WTC11 (cell line): ENCODE results near the gene C19orf67. TPM values are rescaled to one million over a fixed set of nuclear protein-coding genes. Genes with fewer than 3 reads are reported as not detected.

Source experiments
- ATAC-seq: fragments of 200-7000 bp; cut with Tn5 transposase; 2 replicates; pipeline ENCODE4 v1.10.0; 2021; ENCODE audit warnings: mild to moderate bottlenecking, moderate library complexity
- CTCF ChIA-PET: fragments of 300-600 bp; sonication (Branson Sonifier 250); formaldehyde crosslinking; loops from one replicate; lab custom pipeline; 2021; ENCODE audit warnings: antibody characterized with exemption; lab: Charles Lee
- POLR2A ChIA-PET: fragments of 350-600 bp; sonication (Branson Sonifier 250); formaldehyde crosslinking; loops from one replicate; lab custom pipeline; 2021; ENCODE audit warnings: antibody characterized with exemption; lab: Charles Lee
- DNase-seq: peaks from one replicate; pipeline ENCODE4 v3.0.0; 2021; ENCODE audit warnings: low spot score
- H3K27ac Mint-ChIP-seq: 2 replicates; pipeline ENCODE4 v1.8.0; 2021; ENCODE audit warnings: mixed read lengths
- H3K27me3 Mint-ChIP-seq: 2 replicates; pipeline ENCODE4 v1.8.0; 2021; ENCODE audit warnings: low read depth, mild to moderate bottlenecking, moderate library complexity, mixed read lengths
- H3K36me3 Mint-ChIP-seq: 2 replicates; pipeline ENCODE4 v1.8.0; 2021; ENCODE audit warnings: mixed read lengths
- H3K4me1 Mint-ChIP-seq: 2 replicates; pipeline ENCODE4 v1.8.0; 2022; ENCODE audit warnings: mixed read lengths
- H3K4me3 Mint-ChIP-seq: 2 replicates; pipeline ENCODE4 v1.8.0; 2021; ENCODE audit warnings: mild to moderate bottlenecking, moderate library complexity, mixed read lengths
- H3K9me3 Mint-ChIP-seq: 2 replicates; pipeline ENCODE4 v1.8.0; 2021; ENCODE audit warnings: mixed read lengths
- CREB1 ChIP-seq: sonication (generic); formaldehyde crosslinking; IDR thresholded peaks from 2 replicates; pipeline ENCODE4 v1.8.0; 2023; ENCODE audit warnings: mild to moderate bottlenecking, missing genetic modification reagents
- ELF4 ChIP-seq: sonication (generic); formaldehyde crosslinking; IDR thresholded peaks from 2 replicates; pipeline ENCODE4 v1.8.1; 2022; ENCODE audit warnings: low read depth, mild to moderate bottlenecking, moderate library complexity, missing genetic modification reagents
- EMX1 ChIP-seq: fragments of 250-450 bp; sonication (Bioruptor Pico); IDR thresholded peaks from 2 replicates; pipeline ENCODE4 v1.8.0; 2021; ENCODE audit warnings: mild to moderate bottlenecking
- IRF2 ChIP-seq: sonication (generic); formaldehyde crosslinking; IDR thresholded peaks from 2 replicates; pipeline ENCODE4 v1.8.0; 2022; ENCODE audit warnings: low read depth, missing genetic modification reagents, borderline replicate concordance
- KAT7 ChIP-seq: sonication (generic); formaldehyde crosslinking; IDR thresholded peaks from 2 replicates; pipeline ENCODE4 v1.8.1; 2023; ENCODE audit warnings: missing genetic modification reagents, mild to moderate bottlenecking, borderline replicate concordance
- MYBL2 ChIP-seq: sonication (generic); formaldehyde crosslinking; IDR thresholded peaks from 2 replicates; pipeline ENCODE4 v1.8.1; 2023; ENCODE audit warnings: mild to moderate bottlenecking, moderate library complexity, missing genetic modification reagents
- NFATC4 ChIP-seq: fragments of 250-450 bp; sonication (Bioruptor Pico); IDR thresholded peaks from 2 replicates; pipeline ENCODE4 v1.9.0; 2021; ENCODE audit warnings: mild to moderate bottlenecking
- NR3C1 ChIP-seq: sonication (generic); formaldehyde crosslinking; conservative IDR thresholded peaks from 2 replicates; pipeline ENCODE4 v1.8.1; 2023; ENCODE audit warnings: low read depth, mild to moderate bottlenecking, missing genetic modification reagents
- RELA ChIP-seq: sonication (generic); formaldehyde crosslinking; IDR thresholded peaks from 2 replicates; pipeline ENCODE4 v1.8.1; 2022; ENCODE audit warnings: missing genetic modification reagents, mild to moderate bottlenecking, borderline replicate concordance
- RORB ChIP-seq: fragments of 250-450 bp; sonication (Bioruptor Pico); IDR thresholded peaks from 2 replicates; pipeline ENCODE4 v1.9.0; 2021; ENCODE audit warnings: mild to moderate bottlenecking
- SOX15 ChIP-seq: fragments of 250-450 bp; sonication (Bioruptor Pico); IDR thresholded peaks from 2 replicates; pipeline ENCODE4 v1.9.0; 2021; ENCODE audit warnings: mild to moderate bottlenecking
- TEAD4 ChIP-seq: sonication (generic); formaldehyde crosslinking; IDR thresholded peaks from 2 replicates; pipeline ENCODE4 v1.8.0; 2022; ENCODE audit warnings: mild to moderate bottlenecking, missing genetic modification reagents
- ZNF138 ChIP-seq: sonication (generic); formaldehyde crosslinking; conservative IDR thresholded peaks from 2 replicates; pipeline ENCODE4 v1.8.1; 2022; ENCODE audit warnings: mild to moderate bottlenecking, moderate library complexity, missing genetic modification reagents
- ZNF263 ChIP-seq: sonication (generic); formaldehyde crosslinking; IDR thresholded peaks from 2 replicates; pipeline ENCODE4 v1.8.1; 2022; ENCODE audit warnings: low read depth, mild to moderate bottlenecking, moderate library complexity, missing genetic modification reagents
- ZNF671 ChIP-seq: fragments of 250-450 bp; sonication (Bioruptor Pico); IDR thresholded peaks from 2 replicates; pipeline ENCODE4 v1.8.0; 2021; ENCODE audit warnings: mild to moderate bottlenecking
- total RNA-seq: library from RNA; stranded (reverse); gene quantifications from 3 replicates; pipeline ENCODE4 v1.2.3, GENCODE V29; 2021
- TF ChIP-seq, protein P1 (sequence below): fragments of 250-450 bp; sonication (Bioruptor Pico); IDR thresholded peaks from 2 replicates; pipeline ENCODE4 v1.9.0; 2021; ENCODE audit warnings: mild to moderate bottlenecking, borderline replicate concordance
- TF ChIP-seq, protein P2 (sequence below): sonication (generic); formaldehyde crosslinking; IDR thresholded peaks from 2 replicates; pipeline ENCODE4 v1.8.0; 2023; ENCODE audit warnings: missing genetic modification reagents, mild to moderate bottlenecking, borderline replicate concordance
- TF ChIP-seq, protein P3 (sequence below): sonication (generic); formaldehyde crosslinking; IDR thresholded peaks from 2 replicates; pipeline ENCODE4 v1.8.1; 2022; ENCODE audit warnings: mild to moderate bottlenecking, missing genetic modification reagents, moderate library complexity, borderline replicate concordance
- TF ChIP-seq, protein P4 (sequence below): fragments of 250-450 bp; sonication (Bioruptor Pico); IDR thresholded peaks from 2 replicates; pipeline ENCODE4 v2.1.2; 2022; ENCODE audit warnings: mild to moderate bottlenecking, moderate library complexity
- TF ChIP-seq, protein P5 (sequence below): fragments of 250-450 bp; sonication (Bioruptor Pico); IDR thresholded peaks from 2 replicates; pipeline ENCODE4 v1.9.0; 2021; ENCODE audit warnings: mild to moderate bottlenecking
- TF ChIP-seq, protein P6 (sequence below): sonication (generic); formaldehyde crosslinking; IDR thresholded peaks from 2 replicates; pipeline ENCODE4 v1.8.0; 2023; ENCODE audit warnings: missing genetic modification reagents

C19orf67 gene
- total RNA-seq, 1 experiment from 2014 or later: 0.35 TPM

DNA sequence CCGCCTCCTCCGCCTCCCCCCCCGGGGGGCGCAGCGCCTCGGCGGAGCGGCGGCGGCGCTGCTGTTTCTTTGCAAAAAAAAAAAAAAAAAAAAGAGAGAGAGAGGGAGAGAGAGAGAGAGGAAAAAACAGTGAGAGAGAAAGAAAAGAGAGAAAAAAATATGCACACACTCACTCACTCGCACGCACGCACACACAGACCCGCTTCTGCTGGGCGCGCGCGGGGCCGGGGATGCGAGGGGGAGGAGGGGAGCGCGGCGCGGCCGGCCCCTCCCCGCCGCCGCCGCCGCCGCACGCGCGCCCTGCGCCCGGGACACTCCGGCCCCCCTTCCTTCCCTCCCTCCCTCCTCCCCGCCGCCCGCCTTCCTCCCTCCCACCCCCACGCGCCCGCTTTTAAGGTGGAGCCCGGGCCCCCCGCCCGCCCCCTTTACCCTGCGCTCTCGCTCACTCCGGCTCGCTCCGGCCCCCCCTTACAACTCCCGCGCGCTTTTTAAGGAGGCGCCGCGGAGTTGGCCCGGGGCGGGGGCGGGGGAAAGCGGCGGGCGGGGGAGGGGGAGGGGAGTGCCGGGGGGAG, 5.0 kb upstream of the C19orf67 start, which contains the start of gene SAMD1 (continued):
- TF ChIP-seq IRF2: no peak
- TF ChIP-seq, protein P1, sequence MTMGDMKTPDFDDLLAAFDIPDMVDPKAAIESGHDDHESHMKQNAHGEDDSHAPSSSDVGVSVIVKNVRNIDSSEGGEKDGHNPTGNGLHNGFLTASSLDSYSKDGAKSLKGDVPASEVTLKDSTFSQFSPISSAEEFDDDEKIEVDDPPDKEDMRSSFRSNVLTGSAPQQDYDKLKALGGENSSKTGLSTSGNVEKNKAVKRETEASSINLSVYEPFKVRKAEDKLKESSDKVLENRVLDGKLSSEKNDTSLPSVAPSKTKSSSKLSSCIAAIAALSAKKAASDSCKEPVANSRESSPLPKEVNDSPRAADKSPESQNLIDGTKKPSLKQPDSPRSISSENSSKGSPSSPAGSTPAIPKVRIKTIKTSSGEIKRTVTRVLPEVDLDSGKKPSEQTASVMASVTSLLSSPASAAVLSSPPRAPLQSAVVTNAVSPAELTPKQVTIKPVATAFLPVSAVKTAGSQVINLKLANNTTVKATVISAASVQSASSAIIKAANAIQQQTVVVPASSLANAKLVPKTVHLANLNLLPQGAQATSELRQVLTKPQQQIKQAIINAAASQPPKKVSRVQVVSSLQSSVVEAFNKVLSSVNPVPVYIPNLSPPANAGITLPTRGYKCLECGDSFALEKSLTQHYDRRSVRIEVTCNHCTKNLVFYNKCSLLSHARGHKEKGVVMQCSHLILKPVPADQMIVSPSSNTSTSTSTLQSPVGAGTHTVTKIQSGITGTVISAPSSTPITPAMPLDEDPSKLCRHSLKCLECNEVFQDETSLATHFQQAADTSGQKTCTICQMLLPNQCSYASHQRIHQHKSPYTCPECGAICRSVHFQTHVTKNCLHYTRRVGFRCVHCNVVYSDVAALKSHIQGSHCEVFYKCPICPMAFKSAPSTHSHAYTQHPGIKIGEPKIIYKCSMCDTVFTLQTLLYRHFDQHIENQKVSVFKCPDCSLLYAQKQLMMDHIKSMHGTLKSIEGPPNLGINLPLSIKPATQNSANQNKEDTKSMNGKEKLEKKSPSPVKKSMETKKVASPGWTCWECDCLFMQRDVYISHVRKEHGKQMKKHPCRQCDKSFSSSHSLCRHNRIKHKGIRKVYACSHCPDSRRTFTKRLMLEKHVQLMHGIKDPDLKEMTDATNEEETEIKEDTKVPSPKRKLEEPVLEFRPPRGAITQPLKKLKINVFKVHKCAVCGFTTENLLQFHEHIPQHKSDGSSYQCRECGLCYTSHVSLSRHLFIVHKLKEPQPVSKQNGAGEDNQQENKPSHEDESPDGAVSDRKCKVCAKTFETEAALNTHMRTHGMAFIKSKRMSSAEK (CRISPR knock-in tag): no peak
- TF ChIP-seq SOX15 (CRISPR knock-in tag): no peak
- TF ChIP-seq, protein P2, sequence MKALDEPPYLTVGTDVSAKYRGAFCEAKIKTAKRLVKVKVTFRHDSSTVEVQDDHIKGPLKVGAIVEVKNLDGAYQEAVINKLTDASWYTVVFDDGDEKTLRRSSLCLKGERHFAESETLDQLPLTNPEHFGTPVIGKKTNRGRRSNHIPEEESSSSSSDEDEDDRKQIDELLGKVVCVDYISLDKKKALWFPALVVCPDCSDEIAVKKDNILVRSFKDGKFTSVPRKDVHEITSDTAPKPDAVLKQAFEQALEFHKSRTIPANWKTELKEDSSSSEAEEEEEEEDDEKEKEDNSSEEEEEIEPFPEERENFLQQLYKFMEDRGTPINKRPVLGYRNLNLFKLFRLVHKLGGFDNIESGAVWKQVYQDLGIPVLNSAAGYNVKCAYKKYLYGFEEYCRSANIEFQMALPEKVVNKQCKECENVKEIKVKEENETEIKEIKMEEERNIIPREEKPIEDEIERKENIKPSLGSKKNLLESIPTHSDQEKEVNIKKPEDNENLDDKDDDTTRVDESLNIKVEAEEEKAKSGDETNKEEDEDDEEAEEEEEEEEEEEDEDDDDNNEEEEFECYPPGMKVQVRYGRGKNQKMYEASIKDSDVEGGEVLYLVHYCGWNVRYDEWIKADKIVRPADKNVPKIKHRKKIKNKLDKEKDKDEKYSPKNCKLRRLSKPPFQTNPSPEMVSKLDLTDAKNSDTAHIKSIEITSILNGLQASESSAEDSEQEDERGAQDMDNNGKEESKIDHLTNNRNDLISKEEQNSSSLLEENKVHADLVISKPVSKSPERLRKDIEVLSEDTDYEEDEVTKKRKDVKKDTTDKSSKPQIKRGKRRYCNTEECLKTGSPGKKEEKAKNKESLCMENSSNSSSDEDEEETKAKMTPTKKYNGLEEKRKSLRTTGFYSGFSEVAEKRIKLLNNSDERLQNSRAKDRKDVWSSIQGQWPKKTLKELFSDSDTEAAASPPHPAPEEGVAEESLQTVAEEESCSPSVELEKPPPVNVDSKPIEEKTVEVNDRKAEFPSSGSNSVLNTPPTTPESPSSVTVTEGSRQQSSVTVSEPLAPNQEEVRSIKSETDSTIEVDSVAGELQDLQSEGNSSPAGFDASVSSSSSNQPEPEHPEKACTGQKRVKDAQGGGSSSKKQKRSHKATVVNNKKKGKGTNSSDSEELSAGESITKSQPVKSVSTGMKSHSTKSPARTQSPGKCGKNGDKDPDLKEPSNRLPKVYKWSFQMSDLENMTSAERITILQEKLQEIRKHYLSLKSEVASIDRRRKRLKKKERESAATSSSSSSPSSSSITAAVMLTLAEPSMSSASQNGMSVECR (CRISPR knock-in tag): no peak
- TF ChIP-seq, protein P3, sequence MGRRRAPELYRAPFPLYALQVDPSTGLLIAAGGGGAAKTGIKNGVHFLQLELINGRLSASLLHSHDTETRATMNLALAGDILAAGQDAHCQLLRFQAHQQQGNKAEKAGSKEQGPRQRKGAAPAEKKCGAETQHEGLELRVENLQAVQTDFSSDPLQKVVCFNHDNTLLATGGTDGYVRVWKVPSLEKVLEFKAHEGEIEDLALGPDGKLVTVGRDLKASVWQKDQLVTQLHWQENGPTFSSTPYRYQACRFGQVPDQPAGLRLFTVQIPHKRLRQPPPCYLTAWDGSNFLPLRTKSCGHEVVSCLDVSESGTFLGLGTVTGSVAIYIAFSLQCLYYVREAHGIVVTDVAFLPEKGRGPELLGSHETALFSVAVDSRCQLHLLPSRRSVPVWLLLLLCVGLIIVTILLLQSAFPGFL (CRISPR knock-in tag): no peak
- TF ChIP-seq ELF4 (CRISPR knock-in tag): no peak
- TF ChIP-seq, protein P4, sequence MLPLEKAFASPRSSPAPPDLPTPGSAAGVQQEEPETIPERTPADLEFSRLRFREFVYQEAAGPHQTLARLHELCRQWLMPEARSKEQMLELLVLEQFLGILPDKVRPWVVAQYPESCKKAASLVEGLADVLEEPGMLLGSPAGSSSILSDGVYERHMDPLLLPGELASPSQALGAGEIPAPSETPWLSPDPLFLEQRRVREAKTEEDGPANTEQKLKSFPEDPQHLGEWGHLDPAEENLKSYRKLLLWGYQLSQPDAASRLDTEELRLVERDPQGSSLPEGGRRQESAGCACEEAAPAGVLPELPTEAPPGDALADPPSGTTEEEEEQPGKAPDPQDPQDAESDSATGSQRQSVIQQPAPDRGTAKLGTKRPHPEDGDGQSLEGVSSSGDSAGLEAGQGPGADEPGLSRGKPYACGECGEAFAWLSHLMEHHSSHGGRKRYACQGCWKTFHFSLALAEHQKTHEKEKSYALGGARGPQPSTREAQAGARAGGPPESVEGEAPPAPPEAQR (CRISPR knock-in tag): no peak
- no peak for TF ChIP-seq KAT7 (CRISPR knock-in tag)
- TF ChIP-seq CREB1 (CRISPR knock-in tag): no peak
- TF ChIP-seq MYBL2 (CRISPR knock-in tag): no peak

DNA sequence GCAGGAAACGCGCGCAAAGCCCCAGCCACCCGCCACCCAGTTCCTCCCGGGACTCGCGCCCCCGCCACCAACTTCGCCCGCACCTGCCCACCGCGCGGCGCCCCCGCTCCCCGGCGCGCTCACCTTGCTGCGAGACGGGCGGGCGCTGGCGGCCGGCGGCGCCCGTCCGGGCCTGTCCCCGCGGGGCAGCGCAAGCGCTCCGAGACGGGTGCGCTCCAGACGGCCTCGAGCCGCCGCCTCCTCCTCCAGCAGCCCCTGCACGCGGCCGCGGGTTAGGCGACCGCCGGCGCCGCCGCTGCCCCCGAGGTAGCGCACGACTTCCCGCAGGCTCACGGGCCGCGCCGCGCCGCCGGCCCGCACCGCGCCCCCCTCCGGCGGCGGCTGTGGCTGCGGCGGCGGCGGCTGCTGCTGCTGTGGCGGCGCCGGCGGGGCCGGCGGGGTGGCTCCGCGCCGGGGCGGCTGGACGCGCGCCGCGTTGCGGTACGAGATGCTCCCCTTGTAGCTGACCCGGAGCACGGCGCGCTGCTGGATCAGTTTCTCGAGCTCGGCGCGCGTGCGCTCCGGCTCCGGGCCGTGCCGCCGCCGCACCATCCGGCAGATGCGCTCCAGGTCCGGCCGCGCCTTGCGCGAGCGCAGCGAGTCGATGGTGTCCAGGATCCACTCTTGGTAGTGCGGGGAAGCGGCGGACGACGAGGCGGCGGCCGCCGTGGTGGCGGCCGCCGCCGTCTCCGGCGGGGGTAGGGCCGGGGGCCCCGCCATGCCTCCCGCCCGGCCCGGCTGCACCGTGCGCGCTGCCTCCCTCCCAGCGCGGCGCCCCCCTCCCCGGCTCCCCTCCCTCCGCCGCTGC, 4.3 kb upstream of the C19orf67 start:
- H3K27me3 Mint-ChIP-seq: peaks cover 28% of the 10 kb centered on the region
- no peak; the same call in 1 of the 2 replicates for ATAC-seq
- H3K4me1 Mint-ChIP-seq: peaks cover 16% of the 10 kb centered on the region
- H3K27ac Mint-ChIP-seq: no peak overlapping the region
- ChIA-PET CTCF (interaction anchor here (0.6 to 1.3 kb wide), 9 partner anchors 13 to 383 kb away, joined by 3 to 4 read pairs (median 3); partner anchors contain the start of gene MISP3), POLR2A (no interaction called here)
- H3K36me3 Mint-ChIP-seq: peaks cover 30% of the 10 kb centered on the region
- TF ChIP-seq RELA: no peak
- no peak for TF ChIP-seq CREB1 (CRISPR knock-in tag)
- TF ChIP-seq, protein P5, sequence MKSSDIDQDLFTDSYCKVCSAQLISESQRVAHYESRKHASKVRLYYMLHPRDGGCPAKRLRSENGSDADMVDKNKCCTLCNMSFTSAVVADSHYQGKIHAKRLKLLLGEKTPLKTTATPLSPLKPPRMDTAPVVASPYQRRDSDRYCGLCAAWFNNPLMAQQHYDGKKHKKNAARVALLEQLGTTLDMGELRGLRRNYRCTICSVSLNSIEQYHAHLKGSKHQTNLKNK: no peak
- TF ChIP-seq, protein P6, sequence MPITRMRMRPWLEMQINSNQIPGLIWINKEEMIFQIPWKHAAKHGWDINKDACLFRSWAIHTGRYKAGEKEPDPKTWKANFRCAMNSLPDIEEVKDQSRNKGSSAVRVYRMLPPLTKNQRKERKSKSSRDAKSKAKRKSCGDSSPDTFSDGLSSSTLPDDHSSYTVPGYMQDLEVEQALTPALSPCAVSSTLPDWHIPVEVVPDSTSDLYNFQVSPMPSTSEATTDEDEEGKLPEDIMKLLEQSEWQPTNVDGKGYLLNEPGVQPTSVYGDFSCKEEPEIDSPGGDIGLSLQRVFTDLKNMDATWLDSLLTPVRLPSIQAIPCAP (CRISPR knock-in tag): no peak
- TF ChIP-seq NR3C1 (CRISPR knock-in tag): no peak
- TF ChIP-seq TEAD4 (CRISPR knock-in tag): no peak
- TF ChIP-seq ZNF263 (CRISPR knock-in tag): no peak
- no peak for TF ChIP-seq EMX1
- TF ChIP-seq ZNF138 (CRISPR knock-in tag): no peak
- TF ChIP-seq ZNF671 (CRISPR knock-in tag): no peak
- no peak for TF ChIP-seq NFATC4
- TF ChIP-seq RORB (CRISPR knock-in tag): no peak
- peak; percentile 54 for DNase-seq
- peak overlapping the region; percentile 80 for H3K4me3 Mint-ChIP-seq
- H3K9me3 Mint-ChIP-seq: peaks cover 13% of the 10 kb centered on the region
